Psoas muscle (tissue), 8 donors: ENCODE data around the gene CDC42EP1. TPM values are rescaled to one million over a fixed set of nuclear protein-coding genes. Genes with fewer than 3 reads are reported as not detected.

Source experiments
- ATAC-seq, 4 donors: fragments of 200-7000 bp; cut with Tn5 transposase; one replicate each; pipeline ENCODE4 v1.9.1; 2020; ENCODE audit warnings: moderate library complexity in 3 of 4, mild to moderate bottlenecking in 2 of 4
- DNase-seq, 2 donors: peaks; one replicate each; pipeline ENCODE4 v3.0.0-alpha.2; 2020
- H3K27ac ChIP-seq: fragments of 200-600 bp; one replicate; pipeline ENCODE4 v1.8.0; 2022
- H3K27me3 ChIP-seq, 3 donors: fragments of 200-600 bp in 1 of 3; one replicate each; pipeline versions ENCODE4 v1.6.1 to v1.8.0; 2013 to 2022; ENCODE audit warnings: low read length in 2 of 3, mild to moderate bottlenecking in 2 of 3, moderate library complexity in 1 of 3; ENCODE audit not compliant: insufficient read depth in 3 of 3
- H3K36me3 ChIP-seq, 2 donors: fragments of 200-600 bp in 1 of 2; one replicate each; pipeline versions ENCODE4 v1.6.1 to v1.8.0; 2013 to 2022; ENCODE audit warnings: low read depth in 1 of 2, mild to moderate bottlenecking in 1 of 2, moderate library complexity in 1 of 2; ENCODE audit not compliant: insufficient read depth in 1 of 2
- H3K4me1 ChIP-seq: fragments of 200-600 bp; one replicate; pipeline ENCODE4 v1.8.0; 2022
- H3K4me3 ChIP-seq: fragments of 200-600 bp; one replicate; pipeline ENCODE4 v1.8.0; 2022; ENCODE audit warnings: mild to moderate bottlenecking
- H3K9me3 ChIP-seq: fragments of 200-600 bp; one replicate; pipeline ENCODE4 v1.8.0; 2022
- WGBS, 3 donors: extraction: QIAGEN DNeasy Blood & Tissue Kit; methylation state at CpG; one replicate each; pipeline versions ENCODE4 v1.1.6 to v1.1.7; 2013; 5-methylcytosine and 5-hydroxymethylcytosine counted together
- intact Hi-C, 2 donors: fragments of 100-400 bp; cut with DNase I; formaldehyde crosslinking; loops; one replicate each; pipeline versions ENCODE4 v1.11.0 to v1.14.2; 2022
- polyA plus RNA-seq, 3 donors: library from polyadenylated mRNA; stranded (reverse); fragments of 200-250 nt; gene quantifications; one replicate each; pipeline ENCODE4 v1.2.3, GENCODE V29; 2013
- total RNA-seq, 4 donors: library from RNA; stranded (reverse); fragmentation: NEBNext Ultra II Directional in 2 of 4; extraction: Animal tissue kit (Norgen Biotek cat#: 25700) in 2 of 4; gene quantifications; one replicate each; pipeline versions ENCODE4 v1.2.1 to v1.2.4, GENCODE V29; 2021 to 2023
- TF ChIP-seq, protein P1 (sequence below): fragments of 200-600 bp; IDR thresholded peaks from one replicate; pipeline ENCODE4 v1.8.0; 2022; ENCODE audit warnings: antibody characterized with exemption
- donor health status: healthy with polysubstance abuse.
- donor health status: DM: no; HTN: no; CAD: no; lungs with moderate emphysema.
- donor health status: Bipolar disorder and iron deficiency.
- donor health status: healthy.
- donor health status: DM: yes; HTN: yes; CAD: no.
- donor health status: DM: no; HTN: no; CAD: no.
- donor health status: DM: no; HTN: no; CAD: no.
- donor health status: DM: yes; HTN: yes; CAD: no.

Gene CDC42EP1
- total and polyA plus RNA-seq, 7 donors: 3.8 to 13.8 (median 6.9) TPM

DNA sequence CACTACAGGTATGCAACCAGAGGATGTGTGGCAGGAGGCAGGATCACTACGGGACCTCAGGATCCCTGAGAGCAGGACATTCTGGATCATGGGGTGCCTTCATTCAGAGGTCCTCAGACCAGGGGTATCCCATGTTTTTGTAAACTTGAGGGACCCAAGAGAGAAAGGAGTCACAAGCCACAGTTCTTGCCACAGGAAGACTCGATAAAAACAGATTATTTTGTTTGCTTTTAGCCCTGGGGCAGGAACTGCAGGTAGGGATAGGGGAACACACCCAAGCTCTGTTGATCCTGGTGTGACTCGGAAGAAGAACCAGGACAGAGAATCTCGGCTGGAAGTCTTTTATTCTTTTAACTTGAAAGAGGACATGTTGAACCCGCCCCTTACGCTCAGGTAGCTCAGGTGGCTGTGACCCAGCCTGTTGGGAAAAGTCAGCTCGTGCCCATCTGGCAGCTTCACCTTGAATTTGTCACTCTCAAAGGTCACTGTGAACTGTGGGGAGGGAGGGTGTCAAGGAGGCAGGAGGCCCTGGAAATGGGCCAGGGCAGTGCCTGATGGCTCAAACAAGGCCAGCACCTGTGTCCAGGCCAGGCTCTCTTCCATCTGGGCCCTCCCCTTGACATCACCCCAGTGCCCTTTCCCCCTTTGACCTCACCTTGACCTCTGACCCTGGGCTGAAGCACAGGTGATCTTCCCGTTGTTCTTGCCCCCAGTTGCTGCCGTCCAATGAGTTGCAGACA is 9.8 kb downstream of the CDC42EP1 start:
- intact Hi-C loops: loop anchor here in 1 of 2 donors (5.0 to 10.0 kb wide), 2 partner anchors 33 to 255 kb away; no protein-coding TSS in a partner anchor
- Histone ChIP-seq H3K27me3 (peaks cover 0 to 8% (median 0%) of the 10 kb centered on the region in 3 donors), H3K4me1 (peaks cover 18% of the 10 kb centered on the region), H3K9me3 (no peaks in the 10 kb centered on the region), H3K4me3 (no peak overlapping the region), H3K36me3 (peaks cover 0 to 13% of the 10 kb centered on the region in 2 donors), H3K27ac (no peak overlapping the region)
- WGBS, 3 donors: 60 to 68% (median 66%) methylated on average over 9 of the region's 9 CpGs
- ATAC-seq: no peak
- TF ChIP-seq, protein P1, sequence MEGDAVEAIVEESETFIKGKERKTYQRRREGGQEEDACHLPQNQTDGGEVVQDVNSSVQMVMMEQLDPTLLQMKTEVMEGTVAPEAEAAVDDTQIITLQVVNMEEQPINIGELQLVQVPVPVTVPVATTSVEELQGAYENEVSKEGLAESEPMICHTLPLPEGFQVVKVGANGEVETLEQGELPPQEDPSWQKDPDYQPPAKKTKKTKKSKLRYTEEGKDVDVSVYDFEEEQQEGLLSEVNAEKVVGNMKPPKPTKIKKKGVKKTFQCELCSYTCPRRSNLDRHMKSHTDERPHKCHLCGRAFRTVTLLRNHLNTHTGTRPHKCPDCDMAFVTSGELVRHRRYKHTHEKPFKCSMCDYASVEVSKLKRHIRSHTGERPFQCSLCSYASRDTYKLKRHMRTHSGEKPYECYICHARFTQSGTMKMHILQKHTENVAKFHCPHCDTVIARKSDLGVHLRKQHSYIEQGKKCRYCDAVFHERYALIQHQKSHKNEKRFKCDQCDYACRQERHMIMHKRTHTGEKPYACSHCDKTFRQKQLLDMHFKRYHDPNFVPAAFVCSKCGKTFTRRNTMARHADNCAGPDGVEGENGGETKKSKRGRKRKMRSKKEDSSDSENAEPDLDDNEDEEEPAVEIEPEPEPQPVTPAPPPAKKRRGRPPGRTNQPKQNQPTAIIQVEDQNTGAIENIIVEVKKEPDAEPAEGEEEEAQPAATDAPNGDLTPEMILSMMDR: no peak
- no peak for DNase-seq

DNA sequence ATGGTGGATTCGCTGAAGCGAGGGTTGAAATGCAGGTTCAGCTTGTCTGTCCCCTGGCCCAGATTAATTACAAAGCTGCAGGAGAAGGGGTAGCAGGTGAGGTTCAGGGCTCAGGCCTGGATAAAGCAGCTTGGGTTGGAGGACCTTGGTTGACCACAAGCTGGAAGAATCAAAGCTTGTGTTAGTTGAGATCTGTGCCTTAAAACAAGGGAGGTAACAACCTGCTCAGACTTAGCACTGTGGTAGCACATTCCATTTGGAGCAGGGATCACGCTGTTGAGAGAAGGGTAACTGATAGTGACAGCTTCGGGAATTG is 10.3 kb downstream of the CDC42EP1 start:
- Histone ChIP-seq H3K27ac (no peak overlapping the region), H3K4me3 (no peak overlapping the region), H3K9me3 (no peaks in the 10 kb centered on the region), H3K4me1 (peaks cover 15% of the 10 kb centered on the region), H3K27me3 (peaks cover 0 to 8% (median 0%) of the 10 kb centered on the region in 3 donors), H3K36me3 (peaks cover 0 to 13% of the 10 kb centered on the region in 2 donors)
- DNase-seq (no peak), ATAC-seq (no peak)
- intact Hi-C loops: loop anchor here in 1 of 2 donors (5.0 kb wide), 1 partner anchor 33 kb away; no protein-coding TSS in a partner anchor
- WGBS, 3 donors: 64 to 83% (median 73%) methylated on average over 4 of the region's 4 CpGs
- TF ChIP-seq, protein P1: no peak

DNA sequence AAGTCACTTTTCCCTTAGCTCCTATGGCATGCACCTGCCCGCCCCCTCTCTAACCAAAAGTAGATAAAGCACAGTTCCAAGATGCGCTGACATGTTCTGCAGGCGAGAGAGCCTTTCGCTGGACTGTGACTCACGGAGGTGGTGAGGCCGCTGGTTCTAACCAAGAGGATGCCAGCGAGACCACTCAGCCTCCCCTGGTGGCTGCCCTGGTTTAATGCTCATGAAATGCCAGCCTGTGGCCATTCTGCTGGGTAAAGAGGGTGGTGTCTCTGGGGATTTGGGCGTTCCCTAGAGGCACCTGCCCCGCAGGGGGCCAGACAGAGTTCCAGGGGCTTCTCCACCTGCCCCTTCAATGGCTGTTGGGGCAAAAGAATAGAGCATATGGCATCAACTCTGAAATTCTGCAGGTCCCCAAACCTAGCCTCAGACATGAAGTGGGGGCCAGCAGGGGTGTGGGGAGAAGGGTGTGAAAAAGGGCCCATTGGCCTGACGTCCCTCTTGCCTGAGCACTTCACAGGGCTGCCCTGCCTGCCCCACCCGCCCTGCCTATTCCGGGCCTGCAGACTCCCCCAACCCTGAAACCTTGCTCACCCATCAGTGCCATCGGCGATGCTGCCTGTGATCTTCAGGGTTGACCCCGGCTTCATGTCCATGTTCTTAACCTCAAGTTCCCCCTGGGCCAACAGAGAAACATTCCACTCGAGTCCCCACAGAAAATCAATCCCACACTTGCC is 11.1 kb downstream of the CDC42EP1 start:
- ATAC-seq (no peak), DNase-seq (no peak)
- H3K36me3 ChIP-seq: peaks cover 0 to 5% of the 10 kb centered on the region in 2 donors
- 67 to 73% (median 72%) methylated on average over 16 of the region's 16 CpGs for WGBS, 3 donors
- H3K4me1 ChIP-seq: peaks cover 7% of the 10 kb centered on the region
- TF ChIP-seq, protein P1: no peak
- no peaks in the 10 kb centered on the region for H3K9me3 ChIP-seq
- intact Hi-C loops: loop anchor here in 1 of 2 donors (5.0 kb wide), 1 partner anchor 34 kb away; no protein-coding TSS in a partner anchor
- H3K4me3 ChIP-seq: no peak overlapping the region
- H3K27me3 ChIP-seq: peaks cover 0 to 7% (median 0%) of the 10 kb centered on the region in 3 donors
- no peak overlapping the region for H3K27ac ChIP-seq

DNA sequence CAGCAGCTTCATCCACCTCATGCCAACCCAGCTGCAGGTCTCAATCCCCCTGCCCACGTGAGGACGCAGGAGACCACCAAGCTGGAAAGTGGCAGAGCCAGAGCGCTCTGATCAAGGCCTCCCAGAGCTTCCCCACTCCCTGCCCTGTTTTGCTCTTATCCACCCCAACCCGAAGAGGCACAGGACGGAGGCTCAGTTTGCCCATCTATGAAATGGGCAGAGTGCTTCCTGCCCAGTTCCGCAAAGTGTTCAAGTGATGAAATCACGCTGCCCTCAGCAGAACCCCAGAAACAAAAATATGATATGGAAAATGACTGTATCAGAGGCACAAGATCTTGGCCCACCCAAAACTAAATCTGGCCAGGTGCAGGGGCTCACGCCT is 11.7 kb downstream of the CDC42EP1 start:
- H3K27me3 ChIP-seq: peaks cover 0 to 2% (median 0%) of the 10 kb centered on the region in 3 donors
- no peaks in the 10 kb centered on the region for H3K36me3 ChIP-seq
- TF ChIP-seq, protein P1: no peak
- H3K9me3 ChIP-seq: no peaks in the 10 kb centered on the region
- 83 to 86% (median 86%) methylated on average over 8 of the region's 8 CpGs for WGBS, 3 donors
- peaks cover 4% of the 10 kb centered on the region for H3K4me1 ChIP-seq
- ATAC-seq (no peak), DNase-seq (no peak)
- no peak overlapping the region for H3K27ac ChIP-seq
- no peak overlapping the region for H3K4me3 ChIP-seq
- intact Hi-C loops: loop anchor here in 1 of 2 donors (5.0 kb wide), 1 partner anchor 35 kb away; no protein-coding TSS in a partner anchor
